K562 (cell line): ENCODE results near the gene PHPT1. TPM values are rescaled to one million over a fixed set of nuclear protein-coding genes. Genes with fewer than 3 reads are reported as not detected.

Experiments used
- BACH1 ChIP-seq: fragments of 200-800 bp; sonication (Bioruptor generic); IDR thresholded peaks from 2 replicates; pipeline ENCODE4 v1.6.1; 2016; ENCODE audit warnings: missing genetic modification characterization, missing compliant biosample characterization
- BHLHE40 ChIP-seq: IDR thresholded peaks from 2 replicates; pipeline ENCODE4 v1.6.1; 2011; ENCODE audit warnings: low read length, improper control_type of control experiment
- ETV5 ChIP-seq: sonication (generic); formaldehyde crosslinking; IDR thresholded peaks from 2 replicates; pipeline ENCODE4 v1.4.0; 2020; ENCODE audit warnings: low read depth, mild to moderate bottlenecking, missing genetic modification reagents
- KLF1 ChIP-seq: fragments of 450-650 bp; IDR thresholded peaks from 2 replicates; pipeline ENCODE4 v1.6.1; 2016; ENCODE audit warnings: missing genetic modification characterization, missing compliant biosample characterization
- MAZ ChIP-seq, 2 experiments: fragments of 450-650 bp in 1 of 2; sonication (generic) in 1 of 2; formaldehyde crosslinking; IDR thresholded peaks in 1 of 2; conservative IDR thresholded peaks in 1 of 2; 2 replicates each; pipeline versions ENCODE4 v1.4.0 to v1.5.0; 2020; ENCODE audit warnings: mild to moderate bottlenecking in 1 of 2, missing genetic modification reagents in 1 of 2
- PHF21A ChIP-seq: fragments of 450-650 bp; IDR thresholded peaks from 2 replicates; pipeline ENCODE4 v1.6.1; 2017; ENCODE audit warnings: low read depth, borderline replicate concordance
- POLR2H ChIP-seq: IDR thresholded peaks from 2 replicates; pipeline ENCODE4 v1.6.1; 2016; ENCODE audit warnings: missing genetic modification characterization, low read depth, mild to moderate bottlenecking, control low read depth, missing compliant biosample characterization, moderate library complexity
- PPARD ChIP-seq: fragments of 250-450 bp; sonication (Bioruptor Pico); IDR thresholded peaks from 2 replicates; pipeline ENCODE4 v1.8.0; 2022; ENCODE audit warnings: inconsistent platforms, mild to moderate bottlenecking, moderate library complexity
- RBBP5 ChIP-seq: fragments of 200-600 bp; sonication (generic); IDR thresholded peaks from 2 replicates; pipeline ENCODE4 v1.6.1; 2012; ENCODE audit warnings: borderline replicate concordance, mild to moderate bottlenecking, low read length, control low read depth, inconsistent platforms; ENCODE audit not compliant: insufficient read depth, poor library complexity, severe bottlenecking
- RBFOX2 ChIP-seq: fragments of 200-400 bp; formaldehyde crosslinking; IDR thresholded peaks from 2 replicates; pipeline ENCODE4 v1.6.1; 2017; ENCODE audit warnings: low read depth, mild to moderate bottlenecking, low read length, moderate library complexity
- polyA plus RNA-seq, 8 experiments: library from polyadenylated mRNA; depleted of rRNA in 4 of 8; stranded (reverse) in 5 of 8; unstranded in 3 of 8; fragments of >200 nt; fragmentation: Nextera tagmentation in 2 of 8; fragmentation: Illumina TruSeq in 1 of 8; extraction: Ambion mirVana in 2 of 8; extraction: Trizol in 1 of 8; gene quantifications; 2 replicates each; pipeline versions ENCODE4 v1.2.1 to v1.2.3, GENCODE V29; 2011 to 2014; ENCODE audit warnings: inconsistent platforms in 1 of 8, missing spikeins in 1 of 8
- total RNA-seq, 7 experiments: library from RNA; depleted of rRNA in 6 of 7; stranded (reverse); fragments of >200 nt in 6 of 7; fragmentation: Illumina TruSeq in 2 of 7; extraction: Trizol in 2 of 7; gene quantifications; 2 replicates each; pipeline versions ENCODE4 v1.2.1 to v1.2.3, GENCODE V29; 2011 to 2021; ENCODE audit warnings: low replicate concordance in 1 of 7
- TF ChIP-seq, protein P1 (sequence below): sonication (generic); formaldehyde crosslinking; IDR thresholded peaks from 2 replicates; pipeline ENCODE4 v1.8.1; 2023; ENCODE audit warnings: mild to moderate bottlenecking, missing genetic modification reagents

PHPT1 gene
- total and polyA plus RNA-seq, 9 of the 15 experiments (the other 6 are each of a cell fraction or from before 2014, with no cell fraction given), result 20.9 to 166 (median 129) TPM

DNA sequence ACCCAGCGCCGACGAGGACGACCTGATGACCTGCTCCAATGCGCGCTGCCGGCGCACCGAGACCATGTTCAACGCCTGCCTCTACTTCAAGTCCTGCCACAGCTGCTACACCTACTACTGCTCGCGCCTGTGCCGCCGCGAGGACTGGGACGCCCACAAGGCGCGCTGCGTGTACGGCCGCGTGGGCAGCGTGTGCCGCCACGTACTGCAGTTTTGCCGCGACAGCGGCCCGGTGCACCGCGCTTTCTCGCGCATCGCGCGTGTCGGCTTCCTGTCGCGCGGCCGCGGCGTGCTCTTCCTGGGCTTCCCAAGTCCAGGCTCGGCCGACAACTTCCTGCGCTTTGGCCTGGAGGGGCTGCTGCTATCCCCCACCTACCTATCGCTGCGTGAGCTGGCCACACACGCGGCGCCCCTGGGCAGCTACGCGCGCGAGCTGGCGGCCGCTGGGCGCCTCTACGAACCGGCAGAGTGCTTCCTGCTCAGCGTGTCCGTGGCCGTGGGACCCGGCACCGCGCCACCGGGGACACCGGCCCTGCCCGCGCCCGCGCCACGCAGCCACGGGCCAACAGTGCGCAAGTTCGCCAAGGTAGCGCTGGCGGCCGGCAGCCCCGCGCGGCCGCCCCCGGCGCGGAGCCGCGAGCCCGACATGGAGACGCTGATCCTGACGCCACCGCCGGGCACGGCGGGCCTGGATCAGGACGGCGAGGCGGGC, 2.7 kb upstream of the PHPT1 start (continued):
- TF ChIP-seq MAZ (CRISPR knock-in tag; conservative IDR thresholded peaks at IDR 0.05 in 1 of 2, IDR thresholded peaks at IDR 0.05 in 1 of 2), result no peak
- no peak for TF ChIP-seq PHF21A
- TF ChIP-seq POLR2H (tag), result no peak
- TF ChIP-seq RBBP5, result no peak
- peak; percentile 48; the same call in 1 of the 2 replicates for TF ChIP-seq RBFOX2
- TF ChIP-seq KLF1 (tag), result no peak
- TF ChIP-seq PPARD (CRISPR knock-in tag), result no peak
- no peak for TF ChIP-seq ETV5 (CRISPR knock-in tag)
- TF ChIP-seq BHLHE40, result no peak
- TF ChIP-seq, protein P1, sequence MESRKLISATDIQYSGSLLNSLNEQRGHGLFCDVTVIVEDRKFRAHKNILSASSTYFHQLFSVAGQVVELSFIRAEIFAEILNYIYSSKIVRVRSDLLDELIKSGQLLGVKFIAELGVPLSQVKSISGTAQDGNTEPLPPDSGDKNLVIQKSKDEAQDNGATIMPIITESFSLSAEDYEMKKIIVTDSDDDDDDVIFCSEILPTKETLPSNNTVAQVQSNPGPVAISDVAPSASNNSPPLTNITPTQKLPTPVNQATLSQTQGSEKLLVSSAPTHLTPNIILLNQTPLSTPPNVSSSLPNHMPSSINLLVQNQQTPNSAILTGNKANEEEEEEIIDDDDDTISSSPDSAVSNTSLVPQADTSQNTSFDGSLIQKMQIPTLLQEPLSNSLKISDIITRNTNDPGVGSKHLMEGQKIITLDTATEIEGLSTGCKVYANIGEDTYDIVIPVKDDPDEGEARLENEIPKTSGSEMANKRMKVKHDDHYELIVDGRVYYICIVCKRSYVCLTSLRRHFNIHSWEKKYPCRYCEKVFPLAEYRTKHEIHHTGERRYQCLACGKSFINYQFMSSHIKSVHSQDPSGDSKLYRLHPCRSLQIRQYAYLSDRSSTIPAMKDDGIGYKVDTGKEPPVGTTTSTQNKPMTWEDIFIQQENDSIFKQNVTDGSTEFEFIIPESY (CRISPR knock-in tag), result peak; percentile 93
- no peak for TF ChIP-seq BACH1 (tag)
